Measurements from ENCODE around the gene C20orf173.
A peak's percentile ranks its signal among the peaks of the same experiment; 100 is the strongest.

The C20orf173 gene

DNA sequence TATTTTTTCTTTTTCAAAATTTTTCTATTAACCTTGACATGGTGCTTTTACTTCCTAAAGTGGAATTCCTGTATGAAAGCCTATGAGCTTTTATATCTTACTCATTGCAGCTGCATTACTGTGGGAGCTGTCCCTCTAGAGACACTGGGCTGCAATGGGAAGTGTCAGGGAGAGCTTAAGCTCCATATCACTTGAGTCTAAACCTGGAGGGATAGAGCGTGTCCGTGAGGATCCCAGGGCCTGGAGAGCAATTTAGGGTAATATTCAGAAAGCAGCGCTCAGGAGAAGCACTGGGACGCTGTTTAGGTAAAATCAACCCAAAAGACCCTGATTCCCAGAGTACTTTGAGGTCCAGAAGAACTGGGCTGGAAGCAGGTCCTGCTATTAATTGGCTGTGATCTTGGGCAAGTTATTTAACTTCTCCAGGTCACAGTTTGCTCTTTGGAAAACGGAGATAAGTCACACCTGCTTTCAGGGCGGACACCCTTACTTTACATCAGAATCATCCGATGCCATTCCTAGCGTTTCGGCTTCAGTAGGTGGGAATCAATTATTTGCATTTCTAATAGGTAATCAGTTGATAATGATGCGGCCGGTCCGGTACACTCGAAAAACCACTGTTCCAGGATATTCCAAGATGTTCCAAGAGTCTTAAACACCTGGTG, 11.8 kb upstream of the C20orf173 start:
- peaks cover 0 to 13% (median 0%) of the 10 kb centered on the region in 3 donors for H3K36me3 ChIP-seq
- H3K4me1 ChIP-seq: peaks cover 0 to 18% (median 13%) of the 10 kb centered on the region in 4 donors
- TF ChIP-seq, protein P1, sequence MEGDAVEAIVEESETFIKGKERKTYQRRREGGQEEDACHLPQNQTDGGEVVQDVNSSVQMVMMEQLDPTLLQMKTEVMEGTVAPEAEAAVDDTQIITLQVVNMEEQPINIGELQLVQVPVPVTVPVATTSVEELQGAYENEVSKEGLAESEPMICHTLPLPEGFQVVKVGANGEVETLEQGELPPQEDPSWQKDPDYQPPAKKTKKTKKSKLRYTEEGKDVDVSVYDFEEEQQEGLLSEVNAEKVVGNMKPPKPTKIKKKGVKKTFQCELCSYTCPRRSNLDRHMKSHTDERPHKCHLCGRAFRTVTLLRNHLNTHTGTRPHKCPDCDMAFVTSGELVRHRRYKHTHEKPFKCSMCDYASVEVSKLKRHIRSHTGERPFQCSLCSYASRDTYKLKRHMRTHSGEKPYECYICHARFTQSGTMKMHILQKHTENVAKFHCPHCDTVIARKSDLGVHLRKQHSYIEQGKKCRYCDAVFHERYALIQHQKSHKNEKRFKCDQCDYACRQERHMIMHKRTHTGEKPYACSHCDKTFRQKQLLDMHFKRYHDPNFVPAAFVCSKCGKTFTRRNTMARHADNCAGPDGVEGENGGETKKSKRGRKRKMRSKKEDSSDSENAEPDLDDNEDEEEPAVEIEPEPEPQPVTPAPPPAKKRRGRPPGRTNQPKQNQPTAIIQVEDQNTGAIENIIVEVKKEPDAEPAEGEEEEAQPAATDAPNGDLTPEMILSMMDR (IDR thresholded peaks at IDR 0.05): no peak
- H3K4me3 ChIP-seq: peak overlapping the region; percentile 60 to 96
- H3K27me3 ChIP-seq: no peaks in the 10 kb centered on the region
- H3K9me3 ChIP-seq: no peaks in the 10 kb centered on the region
- peak overlapping the region in 1 of 2 donors; percentile 64 for H3K27ac ChIP-seq
- no peak for DNase-seq
- intact Hi-C loops (cut with DNase I; ENCODE audit: low total_unique reads): no loop called here

DNA sequence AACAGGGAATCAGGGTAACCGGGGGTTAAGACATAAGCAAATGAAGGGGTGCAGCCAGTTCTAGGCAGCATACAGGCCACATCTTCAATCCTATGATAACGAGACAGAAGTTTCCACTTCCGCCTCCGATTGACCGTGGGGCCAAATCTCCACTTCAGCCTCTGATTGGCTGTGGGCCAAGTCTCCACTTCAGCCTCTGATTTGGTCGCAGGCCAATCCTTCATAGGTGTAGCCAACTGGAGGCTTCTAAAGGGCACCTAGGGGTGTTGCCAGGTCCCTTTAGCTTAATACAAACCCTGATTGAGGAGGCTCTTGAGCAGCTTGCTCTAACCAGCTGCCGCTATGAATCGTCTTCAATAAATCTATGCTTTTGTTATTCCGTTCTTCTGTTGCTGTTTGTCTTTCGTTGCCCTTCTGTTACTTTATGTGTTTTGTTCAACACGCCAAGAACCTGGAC, 10.3 kb upstream of the C20orf173 start:
- intact Hi-C loops (cut with DNase I; ENCODE audit: low total_unique reads): no loop called here

DNA sequence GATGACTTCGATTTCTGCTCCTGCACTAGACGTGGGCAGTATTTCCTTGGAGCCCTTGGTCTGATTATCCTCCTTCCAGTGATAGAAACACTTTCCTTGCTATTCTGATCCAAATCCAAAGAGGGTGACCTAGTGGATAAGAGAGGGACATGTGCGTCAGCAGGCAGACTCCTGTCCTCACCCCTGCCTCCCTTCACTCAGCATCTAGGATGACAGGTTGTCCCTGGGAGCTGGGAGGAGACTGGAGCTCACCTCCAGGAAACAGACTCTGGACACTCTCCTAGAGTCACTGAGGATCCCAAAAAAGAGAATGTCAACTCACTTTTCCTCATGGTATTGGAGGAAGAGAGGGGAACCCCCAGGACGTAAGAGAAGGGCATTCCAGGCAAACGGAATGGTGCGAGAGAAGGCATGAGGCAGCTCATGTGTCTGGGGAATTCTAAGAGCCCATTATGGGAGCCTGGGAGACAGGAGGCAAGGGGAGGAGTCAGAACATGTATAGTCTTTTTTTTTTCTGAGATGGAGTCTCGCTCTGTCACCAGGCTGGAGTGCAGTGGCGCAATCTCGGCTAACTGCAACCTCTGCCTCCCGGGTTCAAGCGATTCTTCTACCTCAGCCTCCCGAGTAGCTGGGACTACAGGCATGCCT, 2.2 kb downstream of the C20orf173 start:
- Histone ChIP-seq H3K9me3 (no peaks in the 10 kb centered on the region), H3K4me3 (no peak overlapping the region), H3K27me3 (no peaks in the 10 kb centered on the region), H3K27ac (no peak overlapping the region), H3K36me3 (no peaks in the 10 kb centered on the region), H3K4me1 (no peaks in the 10 kb centered on the region)
- intact Hi-C loops (cut with DNase I; ENCODE audit: low total_unique reads): no loop called here
- TF ChIP-seq, protein P1 (IDR thresholded peaks at IDR 0.05): no peak
- no peak for DNase-seq

More for the DNA sequence above, 10.3 kb upstream of the C20orf173 start:
- Histone ChIP-seq H3K27me3 (no peaks in the 10 kb centered on the region), H3K36me3 (peaks cover 0 to 11% (median 0%) of the 10 kb centered on the region in 3 donors), H3K4me3 (no peak overlapping the region), H3K4me1 (peaks cover 0 to 18% (median 13%) of the 10 kb centered on the region in 4 donors), H3K9me3 (no peaks in the 10 kb centered on the region), H3K27ac (no peak overlapping the region)
- no peak for DNase-seq
- TF ChIP-seq, protein P1 (IDR thresholded peaks at IDR 0.05): no peak

DNA sequence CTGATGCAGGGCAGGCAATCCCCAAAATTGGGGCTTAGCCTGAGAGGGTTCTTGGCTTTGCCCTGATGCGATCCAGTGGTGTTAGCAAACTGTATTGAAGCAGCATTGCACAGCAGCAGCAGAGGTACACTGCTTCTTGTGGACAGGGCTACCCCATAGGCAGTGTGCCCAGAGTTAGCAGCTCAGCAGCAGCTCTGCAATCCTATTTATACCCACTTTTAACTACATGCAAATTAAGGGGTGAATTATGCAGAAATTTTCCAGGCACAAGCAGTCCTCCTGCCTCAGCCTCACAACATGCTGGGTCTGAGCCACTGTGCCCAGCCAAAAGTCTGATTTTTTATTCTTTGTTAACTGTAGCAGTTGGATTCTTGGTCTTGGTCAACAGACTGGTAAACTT, 3.8 kb downstream of the C20orf173 start:
- H3K4me3 ChIP-seq: no peak overlapping the region
- TF ChIP-seq, protein P1 (IDR thresholded peaks at IDR 0.05): no peak
- no peaks in the 10 kb centered on the region for H3K9me3 ChIP-seq
- no peaks in the 10 kb centered on the region for H3K36me3 ChIP-seq
- no peaks in the 10 kb centered on the region for H3K27me3 ChIP-seq
- H3K27ac ChIP-seq: no peak overlapping the region
- intact Hi-C loops (cut with DNase I; ENCODE audit: low total_unique reads): no loop called here
- DNase-seq: no peak
- no peaks in the 10 kb centered on the region for H3K4me1 ChIP-seq

DNA sequence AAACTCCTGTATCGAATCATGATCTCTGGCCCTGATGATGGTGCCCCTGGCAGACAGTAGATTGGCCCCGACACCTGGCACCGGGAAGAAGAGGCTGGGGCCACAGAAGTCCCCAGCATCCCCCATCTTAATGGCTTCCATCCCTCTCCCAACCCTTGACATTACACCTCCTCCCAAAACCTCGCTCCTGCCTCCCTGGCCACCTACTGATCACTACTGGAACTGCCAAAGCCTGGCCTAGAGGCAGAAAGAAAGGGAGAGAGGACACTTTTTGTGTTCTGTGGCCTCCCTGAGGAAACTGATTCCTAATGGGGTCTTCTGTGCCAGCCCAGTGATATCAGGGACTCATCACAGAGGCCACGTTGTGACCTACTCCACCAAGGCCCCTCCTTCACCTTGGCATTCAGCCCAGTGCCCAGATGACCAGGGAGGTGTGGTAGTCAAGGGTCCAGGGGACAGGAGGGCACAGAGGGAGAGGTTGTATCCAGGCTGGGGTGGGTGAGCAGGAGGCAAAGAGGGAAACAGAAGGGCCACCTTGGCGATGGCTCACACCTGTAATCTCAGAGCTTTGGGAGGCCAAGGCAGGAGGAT, 6.1 kb downstream of the C20orf173 start:
- Histone ChIP-seq H3K4me1 (no peaks in the 10 kb centered on the region), H3K4me3 (no peak overlapping the region), H3K9me3 (no peaks in the 10 kb centered on the region), H3K36me3 (no peaks in the 10 kb centered on the region), H3K27ac (no peak overlapping the region), H3K27me3 (no peaks in the 10 kb centered on the region)
- DNase-seq: no peak
- intact Hi-C loops (cut with DNase I; ENCODE audit: low total_unique reads): no loop called here
- TF ChIP-seq, protein P1 (IDR thresholded peaks at IDR 0.05): peak; percentile 23 to 41

All from tibial artery (tissue), 4 donors.